Mesothelial cell of epicardium (in vitro differentiated cells): ENCODE data around the gene SEC11C. TPM values are rescaled to one million over a fixed set of nuclear protein-coding genes. Genes with fewer than 3 reads are reported as not detected.
A peak's percentile ranks its signal among the peaks of the same experiment; 100 is the strongest.

Experiments
- DNase-seq, 2 experiments: peaks; one replicate each; pipeline ENCODE4 v3.0.0; 2021; ENCODE audit warnings: low spot score in 2 of 2; ENCODE audit not compliant: unreplicated experiment in 2 of 2
- H3K27ac Mint-ChIP-seq: 2 replicates; pipeline ENCODE4 v1.8.0; 2021; ENCODE audit warnings: mixed read lengths
- H3K27me3 Mint-ChIP-seq: 2 replicates; pipeline ENCODE4 v1.8.0; 2021; ENCODE audit warnings: low read depth, mixed read lengths
- H3K36me3 Mint-ChIP-seq: 2 replicates; pipeline ENCODE4 v1.8.0; 2021; ENCODE audit warnings: mixed read lengths
- H3K4me1 Mint-ChIP-seq: 2 replicates; pipeline ENCODE4 v1.8.0; 2021; ENCODE audit warnings: mixed read lengths
- H3K4me3 Mint-ChIP-seq: 2 replicates; pipeline ENCODE4 v1.8.0; 2021; ENCODE audit warnings: mild to moderate bottlenecking, moderate library complexity, mixed read lengths
- H3K9me3 Mint-ChIP-seq: 2 replicates; pipeline ENCODE4 v1.8.0; 2021; ENCODE audit warnings: mixed read lengths
- CTCF ChIP-seq: fragments of 200-600 bp; sonication (generic); IDR thresholded peaks from one replicate; pipeline ENCODE4 v1.5.0; 2021; ENCODE audit warnings: antibody characterized with exemption; ENCODE audit not compliant: unreplicated experiment
- total RNA-seq: library from RNA; stranded (reverse); gene quantifications from 3 replicates; pipeline ENCODE4 v1.2.1, GENCODE V29; 2021

SEC11C gene
- total RNA-seq, 1 donor from 2014 or later, result 15.8 TPM

- Mint-ChIP-seq H3K27me3 (no peaks in the 10 kb centered on the region), H3K4me3 (no peak overlapping the region), H3K4me1 (no peaks in the 10 kb centered on the region), H3K27ac (no peak overlapping the region), H3K36me3 (peaks cover 8% of the 10 kb centered on the region), H3K9me3 (no peaks in the 10 kb centered on the region)
- no peak for DNase-seq
- TF ChIP-seq CTCF, result no peak
These were observed 19.6 kb downstream of the SEC11C start for GRCh38 chr18:59159265-59159664.

GRCh38 chr18:59159986-59160385 is 20.3 kb downstream of the SEC11C start:
- DNase-seq, result no peak
- no peaks in the 10 kb centered on the region for H3K9me3 Mint-ChIP-seq
- no peaks in the 10 kb centered on the region for H3K4me1 Mint-ChIP-seq
- no peak for TF ChIP-seq CTCF
- no peak overlapping the region for H3K27ac Mint-ChIP-seq
- no peak overlapping the region for H3K4me3 Mint-ChIP-seq
- no peaks in the 10 kb centered on the region for H3K27me3 Mint-ChIP-seq
- H3K36me3 Mint-ChIP-seq, result peaks cover 5% of the 10 kb centered on the region

- H3K27ac Mint-ChIP-seq, result no peak overlapping the region
- TF ChIP-seq CTCF, result no peak
- peaks cover 53% of the 10 kb centered on the region for H3K9me3 Mint-ChIP-seq
- DNase-seq, result no peak
- peaks cover 12% of the 10 kb centered on the region for H3K27me3 Mint-ChIP-seq
- no peak overlapping the region for H3K4me3 Mint-ChIP-seq
- no peaks in the 10 kb centered on the region for H3K4me1 Mint-ChIP-seq
- peaks cover 6% of the 10 kb centered on the region for H3K36me3 Mint-ChIP-seq
These were observed 33.1 kb downstream of the SEC11C start for GRCh38 chr18:59172664-59173249.

DNA sequence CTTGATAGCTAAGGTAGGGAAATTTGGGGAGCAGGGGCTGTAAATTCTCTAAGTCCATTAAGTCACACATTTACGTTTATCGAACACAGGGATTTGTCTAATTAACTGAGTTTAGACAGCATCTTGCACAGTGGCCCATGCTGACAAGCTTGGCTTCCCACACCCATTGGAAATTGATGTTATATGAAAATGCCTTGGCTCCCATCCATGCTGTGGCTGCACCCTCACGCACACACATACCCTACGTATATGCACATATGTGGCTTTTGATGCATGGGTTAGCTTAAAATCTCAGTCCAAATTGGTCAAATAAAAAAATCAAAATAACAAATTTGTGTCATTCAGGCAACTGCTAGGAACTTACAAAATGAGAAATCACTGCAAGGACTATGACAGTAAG is 37.8 kb downstream of the SEC11C start:
- Mint-ChIP-seq H3K36me3 (peaks cover 4% of the 10 kb centered on the region), H3K27me3 (peaks cover 13% of the 10 kb centered on the region), H3K4me3 (no peak overlapping the region), H3K4me1 (peaks cover 9% of the 10 kb centered on the region), H3K9me3 (peaks cover 30% of the 10 kb centered on the region), H3K27ac (no peak overlapping the region)
- DNase-seq, result no peak
- TF ChIP-seq CTCF, result no peak

DNA sequence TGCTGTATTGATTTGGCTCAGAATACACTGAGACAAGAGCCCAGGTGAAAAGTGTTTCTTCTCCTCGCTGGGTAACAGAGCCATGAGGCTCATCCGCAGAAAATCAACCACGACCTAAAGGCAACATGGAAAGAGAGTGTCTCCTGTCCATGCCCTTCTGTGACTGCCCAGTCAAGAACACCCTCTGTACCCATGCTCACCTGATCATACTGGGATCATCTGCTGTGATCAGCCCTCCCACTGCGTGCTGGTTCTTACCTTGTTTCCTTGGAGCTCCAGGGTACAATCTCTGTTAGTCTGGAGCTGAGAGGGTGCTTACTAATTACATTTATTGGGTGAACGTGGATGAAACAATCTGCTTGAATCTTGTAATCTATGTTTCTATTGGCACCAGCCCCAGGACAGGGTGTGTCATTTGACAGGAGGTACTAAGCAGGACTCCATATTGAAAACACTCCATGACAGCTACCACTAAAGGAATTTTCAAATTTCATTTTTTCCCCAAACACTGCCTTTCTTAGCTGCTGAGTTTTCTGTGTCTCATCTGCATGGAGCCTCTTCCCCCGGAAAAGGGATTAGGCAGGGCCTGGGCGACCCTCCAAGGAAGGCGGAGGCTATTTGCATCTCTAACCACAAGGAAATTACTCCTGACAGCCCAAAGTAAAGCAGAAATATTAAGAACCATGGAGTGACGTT is 40.6 kb downstream of the SEC11C start:
- H3K4me1 Mint-ChIP-seq, result peaks cover 9% of the 10 kb centered on the region
- peak in 1 of 2 experiments; percentile 42 for DNase-seq
- H3K36me3 Mint-ChIP-seq, result no peaks in the 10 kb centered on the region

More for the DNA sequence above, 40.6 kb downstream of the SEC11C start:
- H3K27ac Mint-ChIP-seq, result no peak overlapping the region
- H3K4me3 Mint-ChIP-seq, result no peak overlapping the region
- no peak for TF ChIP-seq CTCF
- peaks cover 27% of the 10 kb centered on the region for H3K27me3 Mint-ChIP-seq
- H3K9me3 Mint-ChIP-seq, result peaks cover 1% of the 10 kb centered on the region
